ENCODE results near the gene PPP1R3G. TPM values are rescaled to one million over a fixed set of nuclear protein-coding genes. Genes with fewer than 3 reads are reported as not detected.
"Not testable (repeated sequence)": the region's sequence is repeated elsewhere in the genome, so short reads cannot be mapped to it uniquely, and the experiment has no call there.

Gene PPP1R3G
- total and polyA plus RNA-seq, 2 of the 4 experiments (the other 2 are of a cell fraction) = 0.10 to 0.18 TPM

- Histone ChIP-seq H3K9me1 (ENCODE audit: insufficient read depth, low read length) (peaks cover 7% of the 10 kb centered on the region), H3K79me1 (ENCODE audit: low read depth in 1 of 2, low read length in 2 of 2) (peaks cover 0 to 5% of the 10 kb centered on the region in 2 experiments; a peak in 1 of 4 replicates), H2BK120ac (ENCODE audit: low read depth, low read length) (no peak overlapping the region), H3K36me3 (ENCODE audit: control insufficient read depth, insufficient read depth, low read length) (no peaks in the 10 kb centered on the region), H2BK15ac (ENCODE audit: low read depth, low read length) (no peak overlapping the region), H3K9me3 (ENCODE audit: control insufficient read depth, insufficient read depth, low read length) (no peaks in the 10 kb centered on the region; the same call in 1 of the 2 replicates), H4K20me1 (ENCODE audit: insufficient read depth, low read length) (peaks cover 14% of the 10 kb centered on the region; the same call in 1 of the 2 replicates), H4K8ac (ENCODE audit: low read depth in 2 of 2, low read length in 2 of 2) (no peak overlapping the region), H3K23ac (ENCODE audit: low read depth, low read length) (no peak overlapping the region), H3K4me2 (ENCODE audit: low read depth, low read length) (no peak overlapping the region), H2BK5ac (ENCODE audit: low read depth, low read length, poor library complexity, severe bottlenecking) (no peak overlapping the region), H3K9ac (ENCODE audit: low read depth, low read length) (no peak overlapping the region), H3K56ac (ENCODE audit: extremely low read depth, insufficient read depth, low read length) (no peak overlapping the region), H3K18ac (ENCODE audit: low read depth, low read length) (no peak overlapping the region), H3K14ac (replicated peaks; ENCODE audit: low read depth, low read length) (no peak overlapping the region), H2AK9ac (replicated peaks; ENCODE audit: low read depth, low read length, poor library complexity) (no peak overlapping the region), H2BK20ac (ENCODE audit: low read depth, low read length) (no peak overlapping the region), H3K4me3 (ENCODE audit: insufficient read depth, low read depth, low read length) (no peak overlapping the region), H3K4me1 (ENCODE audit: control insufficient read depth, insufficient read depth, low read length) (peaks cover 4% of the 10 kb centered on the region), H3K4ac (ENCODE audit: low read depth, low read length) (no peak overlapping the region), H2AFZ (replicated peaks; ENCODE audit: low read length, poor library complexity) (no peak overlapping the region), H3K27ac (ENCODE audit: insufficient read depth, low read length) (no peak overlapping the region), H4K5ac (ENCODE audit: low read depth, low read length) (no peak overlapping the region), H2AK5ac (ENCODE audit: low read depth, low read length) (no peak overlapping the region), H3K27me3 (ENCODE audit: control insufficient read depth, insufficient read depth, low read length) (no peaks in the 10 kb centered on the region), H4K91ac (ENCODE audit: insufficient read depth, low read depth, low read length) (no peak overlapping the region)
- ATAC-seq (ENCODE audit: low read depth) (no peak), DNase-seq (no peak)
- in situ Hi-C loops (cut with MboI; ENCODE audit: low sequenced_read_pairs) = no loop called here
- dilution Hi-C loops (cut with HindIII; ENCODE audit: low sequenced_read_pairs, unreplicated experiment) = no loop called here
- no TSS peak for BruUV-seq (replicated peaks)
- WGBS, 2 experiments (ENCODE audit: extremely low coverage in 2 of 2, insufficient read length in 1 of 2) = 95% methylated on average over 6 of the region's 10 CpGs; no CpG with 5 or more reads in 1 of the 2 experiments
- TF ChIP-seq RFX5 (IDR thresholded peaks at IDR 0.05; ENCODE audit: low read depth, low read length) (no peak), FOS (IDR thresholded peaks at IDR 0.05; ENCODE audit: low read depth, low read length) (no peak), NFE2L2 (IDR thresholded peaks at IDR 0.05; ENCODE audit: low read depth, low read length) (no peak)
- intact Hi-C loops (cut with micrococcal nuclease) = no loop called here
- POLR2A ChIA-PET (ENCODE audit: unreplicated experiment) = no interaction called here
- CTCF ChIA-PET = no interaction called here
Measured at GRCh38 chr6:5120011-5120410, 34.9 kb downstream of the PPP1R3G start.

GRCh38 chr6:5120543-5120942 lies 35.4 kb downstream of the PPP1R3G start:
- BruUV-seq (replicated peaks); H3K14ac ChIP-seq (replicated peaks; ENCODE audit: low read depth, low read length); H2BK15ac ChIP-seq (ENCODE audit: low read depth, low read length); H3K18ac ChIP-seq (ENCODE audit: low read depth, low read length); ATAC-seq (ENCODE audit: low read depth); H3K9me3 ChIP-seq (ENCODE audit: control insufficient read depth, insufficient read depth, low read length); H2BK120ac ChIP-seq (ENCODE audit: low read depth, low read length); CTCF ChIA-PET; H3K27ac ChIP-seq (ENCODE audit: insufficient read depth, low read length); H2AFZ ChIP-seq (replicated peaks; ENCODE audit: low read length, poor library complexity); H3K9ac ChIP-seq (ENCODE audit: low read depth, low read length); intact Hi-C loops (cut with micrococcal nuclease); dilution Hi-C loops (cut with HindIII; ENCODE audit: low sequenced_read_pairs, unreplicated experiment); H3K79me1 ChIP-seq (ENCODE audit: low read depth in 1 of 2, low read length in 2 of 2); in situ Hi-C loops (cut with MboI; ENCODE audit: low sequenced_read_pairs); DNase-seq; H2BK5ac ChIP-seq (ENCODE audit: low read depth, low read length, poor library complexity, severe bottlenecking); H3K4ac ChIP-seq (ENCODE audit: low read depth, low read length); H3K23ac ChIP-seq (ENCODE audit: low read depth, low read length); H2BK20ac ChIP-seq (ENCODE audit: low read depth, low read length); H3K4me2 ChIP-seq (ENCODE audit: low read depth, low read length); H3K36me3 ChIP-seq (ENCODE audit: control insufficient read depth, insufficient read depth, low read length); H2AK9ac ChIP-seq (replicated peaks; ENCODE audit: low read depth, low read length, poor library complexity); H4K8ac ChIP-seq (ENCODE audit: low read depth in 2 of 2, low read length in 2 of 2); H3K27me3 ChIP-seq (ENCODE audit: control insufficient read depth, insufficient read depth, low read length); H3K4me1 ChIP-seq (ENCODE audit: control insufficient read depth, insufficient read depth, low read length); H4K5ac ChIP-seq (ENCODE audit: low read depth, low read length); POLR2A ChIA-PET (ENCODE audit: unreplicated experiment); H2AK5ac ChIP-seq (ENCODE audit: low read depth, low read length); H4K91ac ChIP-seq (ENCODE audit: insufficient read depth, low read depth, low read length); H3K4me3 ChIP-seq (ENCODE audit: insufficient read depth, low read depth, low read length); H3K56ac ChIP-seq (ENCODE audit: extremely low read depth, insufficient read depth, low read length): not testable (repeated sequence)
- Histone ChIP-seq H4K20me1 (ENCODE audit: insufficient read depth, low read length) (peaks cover 16% of the 10 kb centered on the region; the same call in 1 of the 2 replicates), H3K9me1 (ENCODE audit: insufficient read depth, low read length) (peaks cover 12% of the 10 kb centered on the region)
- WGBS, 2 experiments (ENCODE audit: extremely low coverage in 2 of 2, insufficient read length in 1 of 2) = 100% methylated on average over 4 of the region's 8 CpGs; no CpG with 5 or more reads in 1 of the 2 experiments

Measured in IMR-90 (cell line).